Gastrocnemius medialis (tissue), 4 donors: Measurements from ENCODE around the gene KRT15. TPM values are rescaled to one million over a fixed set of nuclear protein-coding genes. Genes with fewer than 3 reads are reported as not detected.

Source experiments
- ATAC-seq, 2 donors: fragments of 150-250 bp; one replicate each; pipeline ENCODE4 v1.9.1; 2016
- DNase-seq, 2 donors: peaks; one replicate each; pipeline ENCODE4 v3.0.0-alpha.2; 2019
- H3K27ac ChIP-seq, 4 donors: fragments of 200-600 bp; sonication (generic); 1 replicate in 1 of 4; 2 replicates in 3 of 4; pipeline ENCODE4 v1.5.1; 2016 to 2018; ENCODE audit warnings: mild to moderate bottlenecking in 2 of 4, moderate library complexity in 1 of 4
- H3K27me3 ChIP-seq, 3 donors: fragments of 200-600 bp; sonication (generic) in 2 of 3; 1 replicate in 1 of 3; 2 replicates in 2 of 3; pipeline versions ENCODE4 v1.5.1 to v1.6.0; 2016 to 2019; ENCODE audit warnings: mild to moderate bottlenecking in 1 of 3, moderate library complexity in 1 of 3
- H3K36me3 ChIP-seq, 2 donors: fragments of 200-600 bp; sonication (generic) in 1 of 2; one replicate each; pipeline ENCODE4 v1.5.1; 2017 to 2018
- H3K4me1 ChIP-seq, 2 donors: fragments of 200-600 bp; sonication (generic) in 1 of 2; one replicate each; pipeline ENCODE4 v1.5.1; 2016 to 2017; ENCODE audit warnings: mild to moderate bottlenecking in 2 of 2
- H3K4me3 ChIP-seq, 4 donors: fragments of 200-600 bp; sonication (generic) in 3 of 4; 1 replicate in 1 of 4; 2 replicates in 3 of 4; pipeline ENCODE4 v1.5.1; 2016 to 2019; ENCODE audit warnings: mild to moderate bottlenecking in 2 of 4
- H3K9me3 ChIP-seq, 3 donors: fragments of 200-600 bp; sonication (generic) in 2 of 3; 1 replicate in 1 of 3; 2 replicates in 2 of 3; pipeline ENCODE4 v1.5.1; 2016 to 2019
- CTCF ChIP-seq, 5 experiments: fragments of 450-650 bp in 3 of 5; fragments of 200-600 bp in 2 of 5; sonication (generic) in 2 of 5; IDR thresholded peaks in 4 of 5; conservative IDR thresholded peaks in 1 of 5; 1 replicate in 4 of 5; 2 replicates in 1 of 5; pipeline ENCODE4 v1.5.1; 2016 to 2019; ENCODE audit warnings: antibody characterized with exemption in 5 of 5, mild to moderate bottlenecking in 3 of 5, moderate library complexity in 3 of 5
- POLR2A ChIP-seq, 2 donors: fragments of 450-650 bp; IDR thresholded peaks; one replicate each; pipeline ENCODE4 v1.6.1; 2017; ENCODE audit warnings: antibody characterized with exemption in 2 of 2, mild to moderate bottlenecking in 2 of 2, moderate library complexity in 2 of 2
- in situ Hi-C, 4 donors: fragments of 200-750 bp; cut with MboI; loops; one replicate each; pipeline versions ENCODE4 v1.15.0 to v1.8.0; 2017; ENCODE audit warnings: low sequenced_read_pairs in 4 of 4
- intact Hi-C: fragments of 100-400 bp; cut with DNase I; formaldehyde crosslinking; loops from one replicate; pipeline ENCODE4 v1.15.1; 2023; ENCODE audit warnings: low total_unique reads
- total RNA-seq, 4 donors: library from RNA; depleted of rRNA; stranded (reverse); fragments of >200 nt; gene quantifications; one replicate each; pipeline versions ENCODE4 v1.1.0 to v1.2.3, GENCODE V29; 2016

Gene KRT15
- total RNA-seq, 4 donors from 2014 or later = not detected

- TF ChIP-seq CTCF (IDR thresholded peaks at IDR 0.05 in 4 of 5, conservative IDR thresholded peaks at IDR 0.05 in 1 of 5) = no peak
- no peak for TF ChIP-seq POLR2A (IDR thresholded peaks at IDR 0.05)
- Histone ChIP-seq H3K4me1 (no peaks in the 10 kb centered on the region), H3K4me3 (no peak within 1 kb of the TSS), H3K27me3 (no peaks in the 10 kb centered on the region), H3K27ac (no peak within 1 kb of the TSS), H3K9me3 (no peaks in the 10 kb centered on the region), H3K36me3 (no peaks in the 10 kb centered on the region)
- in situ Hi-C loops = loop anchor here in 2 of 4 donors (10.0 to 25.0 kb wide), 2 partner anchors 64 to 569 kb away; no protein-coding TSS in a partner anchor
- DNase-seq (no peak), ATAC-seq (no peak)
- intact Hi-C loops = no loop called here
Observed at GRCh38 chr17:41481036-41481435, 37.7 kb downstream of the KRT15 start, which contains the start of gene KRT35. Gene KRT35 (minus strand): TSS chr17:41481151. CDS start chr17:41481097, 54 bp downstream.

GRCh38 chr17:41480581-41480980 is 38.1 kb downstream of the KRT15 start:
- Histone ChIP-seq H3K4me3 (no peak overlapping the region), H3K27me3 (no peaks in the 10 kb centered on the region), H3K9me3 (no peaks in the 10 kb centered on the region), H3K27ac (no peak overlapping the region), H3K36me3 (no peaks in the 10 kb centered on the region), H3K4me1 (no peaks in the 10 kb centered on the region)
- DNase-seq = no peak
- intact Hi-C loops = no loop called here
- in situ Hi-C loops = loop anchor here in 2 of 4 donors (10.0 to 25.0 kb wide), 2 partner anchors 64 to 568 kb away; no protein-coding TSS in a partner anchor
- ATAC-seq = no peak
- TF ChIP-seq POLR2A (IDR thresholded peaks at IDR 0.05) = no peak
- no peak for TF ChIP-seq CTCF (IDR thresholded peaks at IDR 0.05 in 4 of 5, conservative IDR thresholded peaks at IDR 0.05 in 1 of 5)

- H3K4me1 ChIP-seq = no peaks in the 10 kb centered on the region
- no peak overlapping the region for H3K4me3 ChIP-seq
- in situ Hi-C loops = loop anchor here in 2 of 4 donors (10.0 to 25.0 kb wide), 2 partner anchors 65 to 568 kb away; no protein-coding TSS in a partner anchor
- H3K27ac ChIP-seq = no peak overlapping the region
- no peaks in the 10 kb centered on the region for H3K36me3 ChIP-seq
- TF ChIP-seq POLR2A (IDR thresholded peaks at IDR 0.05) (no peak), CTCF (IDR thresholded peaks at IDR 0.05 in 4 of 5, conservative IDR thresholded peaks at IDR 0.05 in 1 of 5) (no peak)
- ATAC-seq (no peak), DNase-seq (no peak)
- no peaks in the 10 kb centered on the region for H3K27me3 ChIP-seq
- H3K9me3 ChIP-seq = no peaks in the 10 kb centered on the region
- intact Hi-C loops = no loop called here
Observed at GRCh38 chr17:41480136-41480535, 38.6 kb downstream of the KRT15 start.

- H3K27ac ChIP-seq = no peak overlapping the region
- ATAC-seq = no peak
- TF ChIP-seq POLR2A (IDR thresholded peaks at IDR 0.05) (no peak), CTCF (IDR thresholded peaks at IDR 0.05 in 4 of 5, conservative IDR thresholded peaks at IDR 0.05 in 1 of 5) (no peak)
- H3K27me3 ChIP-seq = no peaks in the 10 kb centered on the region
- intact Hi-C loops (no loop called here), in situ Hi-C loops (loop anchor here in 1 of 4 donors (25.0 kb wide), 1 partner anchor 566 kb away; no protein-coding TSS in a partner anchor)
- no peak overlapping the region for H3K4me3 ChIP-seq
- H3K9me3 ChIP-seq = no peaks in the 10 kb centered on the region
- DNase-seq = no peak
- peaks cover 0 to 4% of the 10 kb centered on the region in 2 donors for H3K4me1 ChIP-seq
- no peaks in the 10 kb centered on the region for H3K36me3 ChIP-seq
Observed at GRCh38 chr17:41478237-41478636, 40.5 kb downstream of the KRT15 start.
